DMS 273 treated with DMSO at 0.1 percent for 48 hours (cell line): Measurements from ENCODE around the gene PRAMEF8.
"Not testable (repeated sequence)": the region's sequence is repeated elsewhere in the genome, so short reads cannot be mapped to it uniquely, and the experiment has no call there.

Experiments used
- DNase-seq: peaks from one replicate; lab custom pipeline; 2025; lab: John Stamatoyannopoulos, UW

The PRAMEF8 gene

GRCh38 chr1:13285037-13285436, at the start of gene PRAMEF8:
Gene PRAMEF8, minus strand, starts transcription at chr1:13285137. Its CDS starts 1,046 bp downstream, at chr1:13284091.
- DNase-seq = not testable (repeated sequence)

- not testable (repeated sequence) for DNase-seq
Measured at GRCh38 chr1:13315281-13315680, 30.3 kb upstream of the PRAMEF8 start, which contains the start of gene PRAMEF15. Gene PRAMEF15, plus strand, starts transcription at chr1:13315581. Its CDS starts 2,827 bp downstream, at chr1:13318408.

- DNase-seq = not testable (repeated sequence)
Measured at GRCh38 chr1:13303239-13303638, 18.3 kb upstream of the PRAMEF8 start, which contains the start of gene PRAMEF33. Gene PRAMEF33, plus strand, starts transcription at chr1:13303539. Its CDS starts 2,416 bp downstream, at chr1:13305955.

- not testable (repeated sequence) for DNase-seq
Measured at GRCh38 chr1:13302197-13302596, 17.3 kb upstream of the PRAMEF8 start.

GRCh38 chr1:13298699-13299098, 13.8 kb upstream of the PRAMEF8 start:
- DNase-seq = not testable (repeated sequence)

GRCh38 chr1:13297216-13297931, 12.4 kb upstream of the PRAMEF8 start:
- DNase-seq = not testable (repeated sequence)

GRCh38 chr1:13289030-13289429, 4.1 kb upstream of the PRAMEF8 start:
- DNase-seq = not testable (repeated sequence)

GRCh38 chr1:13279617-13280016, 5.3 kb downstream of the PRAMEF8 start:
- DNase-seq = not testable (repeated sequence)

- DNase-seq = not testable (repeated sequence)
Measured at GRCh38 chr1:13277016-13277415, 7.9 kb downstream of the PRAMEF8 start.

GRCh38 chr1:13265124-13265523, 19.8 kb downstream of the PRAMEF8 start:
- DNase-seq = not testable (repeated sequence)

- DNase-seq = not testable (repeated sequence)
Measured at GRCh38 chr1:13253898-13254297, 31.0 kb downstream of the PRAMEF8 start, which contains the start of gene PRAMEF5. Gene PRAMEF5, plus strand, starts transcription at chr1:13254198. Its CDS starts 5,071 bp downstream, at chr1:13259269.

GRCh38 chr1:13247122-13247521, 37.8 kb downstream of the PRAMEF8 start:
- not testable (repeated sequence) for DNase-seq

GRCh38 chr1:13246554-13246871, 38.4 kb downstream of the PRAMEF8 start:
- DNase-seq = not testable (repeated sequence)

GRCh38 chr1:13245841-13246553, 38.9 kb downstream of the PRAMEF8 start:
- not testable (repeated sequence) for DNase-seq

- DNase-seq = not testable (repeated sequence)
Measured at GRCh38 chr1:13243536-13244263, 41.2 kb downstream of the PRAMEF8 start.

GRCh38 chr1:13239633-13240032, 45.3 kb downstream of the PRAMEF8 start:
- not testable (repeated sequence) for DNase-seq

GRCh38 chr1:13237572-13237971, 47.4 kb downstream of the PRAMEF8 start:
- DNase-seq = not testable (repeated sequence)

- DNase-seq = not testable (repeated sequence)
Measured at GRCh38 chr1:13234057-13234456, 50.9 kb downstream of the PRAMEF8 start.

GRCh38 chr1:13232056-13232455, 52.9 kb downstream of the PRAMEF8 start:
- DNase-seq = not testable (repeated sequence)
